Neural progenitor cell (in vitro differentiated cells): ENCODE data around the gene C2orf72. TPM values are rescaled to one million over a fixed set of nuclear protein-coding genes. Genes with fewer than 3 reads are reported as not detected.
A peak's percentile ranks its signal among the peaks of the same experiment; 100 is the strongest.

Experiments used
- DNase-seq: peaks from one replicate; pipeline ENCODE4 v3.0.0-alpha.2; 2016; ENCODE audit warnings: low spot score
- H2AFZ ChIP-seq: fragments of 200-600 bp; sonication (generic); replicated peaks from 2 replicates; pipeline ENCODE4 v1.6.1; 2016; ENCODE audit warnings: antibody characterized with exemption
- H3F3A ChIP-seq: fragments of 200-600 bp; sonication (generic); 2 replicates; pipeline ENCODE4 v1.6.1; 2016; ENCODE audit warnings: antibody characterized with exemption, low read depth
- H3K27ac ChIP-seq: fragments of 200-600 bp; sonication (generic); 2 replicates; pipeline ENCODE4 v1.5.1; 2016; ENCODE audit warnings: mild to moderate bottlenecking
- H3K27me3 ChIP-seq: fragments of 200-600 bp; sonication (generic); 2 replicates; pipeline ENCODE4 v1.6.1; 2016; ENCODE audit warnings: mild to moderate bottlenecking, moderate library complexity
- H3K36me3 ChIP-seq: fragments of 200-600 bp; sonication (generic); 2 replicates; pipeline ENCODE4 v1.5.1; 2016
- H3K4me1 ChIP-seq: fragments of 200-600 bp; sonication (generic); 2 replicates; pipeline ENCODE4 v1.6.1; 2016; ENCODE audit warnings: mixed run types
- H3K4me2 ChIP-seq: fragments of 200-600 bp; sonication (generic); 2 replicates; pipeline ENCODE4 v1.6.1; 2016
- H3K4me3 ChIP-seq: fragments of 200-600 bp; sonication (generic); 2 replicates; pipeline ENCODE4 v1.5.1; 2016
- H3K79me2 ChIP-seq: fragments of 200-600 bp; sonication (generic); 2 replicates; pipeline ENCODE4 v1.6.1; 2016; ENCODE audit warnings: low read depth
- H3K9ac ChIP-seq: fragments of 200-600 bp; sonication (generic); 2 replicates; pipeline ENCODE4 v1.6.1; 2016
- H3K9me3 ChIP-seq: fragments of 200-600 bp; sonication (generic); 2 replicates; pipeline ENCODE4 v1.5.1; 2016; ENCODE audit warnings: low read depth
- H4K20me1 ChIP-seq: fragments of 200-600 bp; sonication (generic); 2 replicates; pipeline ENCODE4 v1.6.1; 2016; ENCODE audit warnings: low read depth
- H3K27ac Mint-ChIP-seq: 3 replicates; pipeline ENCODE4 v1.8.0; 2021; ENCODE audit warnings: mixed read lengths
- H3K27me3 Mint-ChIP-seq: 2 replicates; pipeline ENCODE4 v1.8.0; 2022; ENCODE audit warnings: low read depth, mild to moderate bottlenecking, inconsistent platforms, moderate library complexity, mixed read lengths; ENCODE audit not compliant: insufficient read depth
- H3K36me3 Mint-ChIP-seq: 3 replicates; pipeline ENCODE4 v1.8.0; 2021; ENCODE audit warnings: mixed read lengths
- H3K4me1 Mint-ChIP-seq: 3 replicates; pipeline ENCODE4 v1.8.0; 2021; ENCODE audit warnings: mixed read lengths
- H3K4me3 Mint-ChIP-seq: 3 replicates; pipeline ENCODE4 v1.8.0; 2021; ENCODE audit warnings: mild to moderate bottlenecking, moderate library complexity, mixed read lengths
- H3K9me3 Mint-ChIP-seq: 3 replicates; pipeline ENCODE4 v1.8.0; 2020; ENCODE audit warnings: mixed read lengths
- EZH2 ChIP-seq: fragments of 200-600 bp; sonication (generic); IDR thresholded peaks from 2 replicates; pipeline ENCODE4 v1.6.1; 2017; ENCODE audit warnings: antibody characterized with exemption, mild to moderate bottlenecking, moderate library complexity
- EZH2phosphoT487 ChIP-seq: fragments of 200-600 bp; sonication (generic); IDR thresholded peaks from 2 replicates; pipeline ENCODE4 v1.6.1; 2017; ENCODE audit warnings: antibody characterized with exemption
- total RNA-seq: library from RNA; depleted of rRNA; stranded (reverse); fragments of >200 nt; gene quantifications from 2 replicates; pipeline ENCODE4 v1.2.3, GENCODE V29; 2015; ENCODE audit warnings: low replicate concordance
- TF ChIP-seq, protein P1 (sequence below): fragments of 200-600 bp; sonication (generic); IDR thresholded peaks from 2 replicates; pipeline ENCODE4 v1.5.1; 2017; ENCODE audit warnings: antibody characterized with exemption, mild to moderate bottlenecking

C2orf72 gene
- total RNA-seq, 1 donor from 2014 or later: 2.4 TPM

DNA sequence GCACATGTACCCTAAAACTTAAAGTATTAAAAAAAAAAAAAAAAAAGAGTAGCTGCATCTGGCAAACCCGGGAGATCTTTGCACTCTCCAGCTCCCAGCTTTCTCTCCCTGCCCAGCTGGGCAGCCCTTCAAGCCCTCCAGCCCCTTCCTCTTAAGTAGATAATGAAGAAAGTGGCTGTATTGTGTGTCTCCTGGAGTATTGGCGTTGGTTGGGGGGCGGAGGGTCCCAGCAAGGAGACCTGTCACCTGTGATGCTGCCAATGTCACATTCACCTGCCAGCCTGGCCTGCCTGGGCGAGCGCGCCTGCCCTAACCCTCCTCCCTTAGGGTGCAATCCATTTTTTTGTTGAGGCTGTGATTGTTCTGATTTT lies 2.0 kb downstream of the C2orf72 start:
- DNase-seq: no peak
- H3K9ac ChIP-seq: no peak overlapping the region
- H3K79me2 ChIP-seq: no peaks in the 10 kb centered on the region
- no peaks in the 10 kb centered on the region for H4K20me1 ChIP-seq
- no peak overlapping the region for H3K4me3 ChIP-seq
- no peaks in the 10 kb centered on the region for H3K9me3 Mint-ChIP-seq
- peaks cover 14% of the 10 kb centered on the region for H3F3A ChIP-seq
- no peaks in the 10 kb centered on the region for H3K36me3 Mint-ChIP-seq
- H3K27me3 Mint-ChIP-seq: peaks cover 39% of the 10 kb centered on the region
- H3K27me3 ChIP-seq: peaks cover 73% of the 10 kb centered on the region
- H3K27ac Mint-ChIP-seq: no peak overlapping the region
- no peaks in the 10 kb centered on the region for H3K4me1 ChIP-seq
- peak overlapping the region; percentile 69 for H3K4me3 Mint-ChIP-seq
- TF ChIP-seq EZH2: no peak
- TF ChIP-seq EZH2phosphoT487: no peak
- TF ChIP-seq, protein P1, sequence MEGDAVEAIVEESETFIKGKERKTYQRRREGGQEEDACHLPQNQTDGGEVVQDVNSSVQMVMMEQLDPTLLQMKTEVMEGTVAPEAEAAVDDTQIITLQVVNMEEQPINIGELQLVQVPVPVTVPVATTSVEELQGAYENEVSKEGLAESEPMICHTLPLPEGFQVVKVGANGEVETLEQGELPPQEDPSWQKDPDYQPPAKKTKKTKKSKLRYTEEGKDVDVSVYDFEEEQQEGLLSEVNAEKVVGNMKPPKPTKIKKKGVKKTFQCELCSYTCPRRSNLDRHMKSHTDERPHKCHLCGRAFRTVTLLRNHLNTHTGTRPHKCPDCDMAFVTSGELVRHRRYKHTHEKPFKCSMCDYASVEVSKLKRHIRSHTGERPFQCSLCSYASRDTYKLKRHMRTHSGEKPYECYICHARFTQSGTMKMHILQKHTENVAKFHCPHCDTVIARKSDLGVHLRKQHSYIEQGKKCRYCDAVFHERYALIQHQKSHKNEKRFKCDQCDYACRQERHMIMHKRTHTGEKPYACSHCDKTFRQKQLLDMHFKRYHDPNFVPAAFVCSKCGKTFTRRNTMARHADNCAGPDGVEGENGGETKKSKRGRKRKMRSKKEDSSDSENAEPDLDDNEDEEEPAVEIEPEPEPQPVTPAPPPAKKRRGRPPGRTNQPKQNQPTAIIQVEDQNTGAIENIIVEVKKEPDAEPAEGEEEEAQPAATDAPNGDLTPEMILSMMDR: no peak
- H3K36me3 ChIP-seq: no peaks in the 10 kb centered on the region
- no peak overlapping the region for H3K4me2 ChIP-seq
- no peak overlapping the region for H2AFZ ChIP-seq
- H3K4me1 Mint-ChIP-seq: peaks cover 9% of the 10 kb centered on the region
- no peak overlapping the region for H3K27ac ChIP-seq
- H3K9me3 ChIP-seq: no peaks in the 10 kb centered on the region

DNA sequence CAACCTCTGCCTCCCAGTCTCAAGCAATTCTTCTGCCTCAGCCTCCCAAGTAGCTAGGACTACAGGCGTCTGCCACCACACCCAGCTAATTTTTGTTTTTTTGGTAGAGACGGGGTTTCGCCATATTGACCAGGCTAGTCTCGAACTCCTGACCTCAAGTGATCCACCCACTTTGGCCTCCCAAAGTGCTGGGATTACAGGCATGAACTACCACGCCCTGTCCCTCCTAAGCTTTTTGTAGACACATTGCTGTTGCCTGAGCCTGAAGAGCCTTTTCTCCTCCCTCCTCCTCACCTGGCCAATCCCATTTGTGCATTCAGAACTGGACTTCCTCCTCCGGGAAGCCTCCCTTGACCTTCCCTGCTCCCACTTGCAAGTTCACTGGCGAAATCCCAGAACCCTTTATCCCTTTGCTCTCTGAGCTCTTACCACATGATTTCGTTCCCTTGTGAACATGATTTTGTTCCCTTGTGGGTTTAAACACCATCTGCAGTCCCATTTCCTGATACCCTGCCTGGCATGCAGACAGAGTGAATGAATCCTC lies 2.6 kb downstream of the C2orf72 start:
- Histone ChIP-seq H3K9me3 (no peaks in the 10 kb centered on the region), H3K9ac (no peak overlapping the region), H3F3A (peaks cover 14% of the 10 kb centered on the region), H4K20me1 (no peaks in the 10 kb centered on the region), H3K4me1 (no peaks in the 10 kb centered on the region), H2AFZ (no peak overlapping the region), H3K79me2 (no peaks in the 10 kb centered on the region), H3K36me3 (no peaks in the 10 kb centered on the region), H3K4me3 (no peak overlapping the region), H3K4me2 (no peak overlapping the region), H3K27me3 (peaks cover 67% of the 10 kb centered on the region), H3K27ac (no peak overlapping the region)
- H3K36me3 Mint-ChIP-seq: no peaks in the 10 kb centered on the region
- peak overlapping the region; percentile 69 for H3K4me3 Mint-ChIP-seq
- H3K27ac Mint-ChIP-seq: no peak overlapping the region
- peaks cover 9% of the 10 kb centered on the region for H3K4me1 Mint-ChIP-seq
- TF ChIP-seq, protein P1: no peak
- TF ChIP-seq EZH2 (no peak), EZH2phosphoT487 (no peak)
- H3K9me3 Mint-ChIP-seq: no peaks in the 10 kb centered on the region
- DNase-seq: no peak
- H3K27me3 Mint-ChIP-seq: peaks cover 39% of the 10 kb centered on the region

DNA sequence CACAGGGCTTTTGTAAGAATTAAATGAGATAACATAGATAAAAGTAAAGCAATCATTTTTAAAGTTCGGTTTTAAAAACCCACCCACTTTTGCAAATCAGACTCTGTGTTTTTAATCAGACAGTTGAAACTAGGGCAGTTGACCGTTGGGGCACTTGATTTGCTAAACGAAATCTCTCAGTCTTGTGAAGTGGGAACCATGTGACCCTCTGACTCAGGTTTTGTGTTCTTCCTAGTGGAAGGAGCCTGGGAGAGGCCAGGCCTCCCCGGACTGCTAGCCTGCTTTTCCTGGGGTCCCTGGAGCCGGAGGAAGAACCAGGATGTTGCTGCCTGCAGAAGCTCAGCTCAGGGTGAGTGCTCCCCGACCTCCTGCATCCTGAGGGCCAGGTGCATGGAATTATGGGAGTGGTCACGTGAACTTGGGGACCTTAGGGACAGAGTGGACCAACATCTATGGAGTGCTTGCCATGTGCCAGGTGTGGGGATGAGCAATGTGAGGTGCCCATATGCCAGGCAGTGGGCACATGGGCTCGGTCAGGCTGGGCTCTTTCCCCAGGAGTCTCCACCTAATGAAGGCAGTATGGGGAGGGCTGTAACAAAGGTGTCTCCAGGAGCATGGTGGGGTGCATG lies 3.9 kb downstream of the C2orf72 start:
- no peaks in the 10 kb centered on the region for H3K36me3 ChIP-seq
- no peak overlapping the region for H3K4me2 ChIP-seq
- peaks cover 9% of the 10 kb centered on the region for H3K4me1 Mint-ChIP-seq
- no peaks in the 10 kb centered on the region for H4K20me1 ChIP-seq
- no peak overlapping the region for H3K4me3 ChIP-seq
- no peaks in the 10 kb centered on the region for H3K36me3 Mint-ChIP-seq
- no peak overlapping the region for H3K27ac ChIP-seq
- H3F3A ChIP-seq: peaks cover 14% of the 10 kb centered on the region
- no peaks in the 10 kb centered on the region for H3K9me3 ChIP-seq
- H3K79me2 ChIP-seq: no peaks in the 10 kb centered on the region
- no peak overlapping the region for H3K27ac Mint-ChIP-seq
- H3K9me3 Mint-ChIP-seq: no peaks in the 10 kb centered on the region
- H3K27me3 Mint-ChIP-seq: peaks cover 29% of the 10 kb centered on the region
- no peak for DNase-seq
- H3K9ac ChIP-seq: no peak overlapping the region
- peaks cover 54% of the 10 kb centered on the region for H3K27me3 ChIP-seq
- no peaks in the 10 kb centered on the region for H3K4me1 ChIP-seq
- TF ChIP-seq EZH2 (no peak), EZH2phosphoT487 (no peak)
- TF ChIP-seq, protein P1: no peak
- no peak overlapping the region for H2AFZ ChIP-seq
- H3K4me3 Mint-ChIP-seq: no peak overlapping the region
